HepG2 (cell line): ENCODE data around the gene APOC3. TPM values are rescaled to one million over a fixed set of nuclear protein-coding genes. Genes with fewer than 3 reads are reported as not detected.

Experiments
- ATAD3A ChIP-seq: sonication (generic); formaldehyde crosslinking; IDR thresholded peaks from 2 replicates; pipeline ENCODE4 v1.4.0; 2020; ENCODE audit warnings: missing genetic modification reagents
- FOSL1 ChIP-seq: sonication (generic); formaldehyde crosslinking; IDR thresholded peaks from 2 replicates; pipeline ENCODE4 v1.9.0; 2021; ENCODE audit warnings: missing genetic modification reagents, borderline replicate concordance
- FOXJ3 ChIP-seq: sonication (generic); formaldehyde crosslinking; IDR thresholded peaks from 2 replicates; pipeline ENCODE4 v1.4.0; 2020; ENCODE audit warnings: missing genetic modification reagents, mild to moderate bottlenecking, borderline replicate concordance
- MATR3 ChIP-seq: sonication (generic); formaldehyde crosslinking; IDR thresholded peaks from 2 replicates; pipeline ENCODE4 v1.4.0; 2020; ENCODE audit warnings: missing genetic modification reagents
- MED8 ChIP-seq: sonication (generic); formaldehyde crosslinking; IDR thresholded peaks from 2 replicates; pipeline ENCODE4 v1.8.1; 2023; ENCODE audit warnings: mild to moderate bottlenecking, missing genetic modification reagents; ENCODE audit not compliant: insufficient replicate concordance
- RAD51 ChIP-seq: fragments of 450-650 bp; IDR thresholded peaks from 2 replicates; pipeline ENCODE4 v1.6.1; 2016; ENCODE audit warnings: borderline replicate concordance
- SAFB2 ChIP-seq: sonication (generic); formaldehyde crosslinking; IDR thresholded peaks from 2 replicates; pipeline ENCODE4 v1.5.1; 2020; ENCODE audit warnings: missing genetic modification reagents, low read depth, mild to moderate bottlenecking, borderline replicate concordance
- STAT6 ChIP-seq: sonication (generic); formaldehyde crosslinking; IDR thresholded peaks from 2 replicates; pipeline ENCODE4 v1.4.0; 2020; ENCODE audit warnings: missing genetic modification reagents, mild to moderate bottlenecking, borderline replicate concordance
- TBX3 ChIP-seq: fragments of 450-650 bp; IDR thresholded peaks from 2 replicates; pipeline ENCODE4 v1.6.1; 2017; ENCODE audit warnings: antibody characterized with exemption, mild to moderate bottlenecking, inconsistent platforms, borderline replicate concordance
- TRAFD1 ChIP-seq: sonication (generic); formaldehyde crosslinking; IDR thresholded peaks from 2 replicates; pipeline ENCODE4 v1.5.1; 2020; ENCODE audit warnings: missing genetic modification reagents, mild to moderate bottlenecking, borderline replicate concordance
- ZBTB21 ChIP-seq: sonication (generic); formaldehyde crosslinking; IDR thresholded peaks from 2 replicates; pipeline ENCODE4 v1.4.0; 2020; ENCODE audit warnings: missing genetic modification reagents
- ZBTB40 ChIP-seq, 2 experiments: fragments of 450-650 bp in 1 of 2; sonication (generic) in 1 of 2; formaldehyde crosslinking in 1 of 2; IDR thresholded peaks; 2 replicates each; pipeline versions ENCODE4 v1.6.1 to v1.8.0; 2016 to 2022; ENCODE audit warnings: antibody characterized with exemption in 1 of 2, mild to moderate bottlenecking in 1 of 2, missing genetic modification reagents in 1 of 2
- ZIK1 ChIP-seq: sonication (generic); formaldehyde crosslinking; IDR thresholded peaks from 2 replicates; pipeline ENCODE4 v1.5.0; 2020; ENCODE audit warnings: mild to moderate bottlenecking, low read depth, missing genetic modification reagents, borderline replicate concordance
- ZNF629 ChIP-seq: sonication (generic); formaldehyde crosslinking; conservative IDR thresholded peaks from 2 replicates; pipeline ENCODE4 v1.5.0; 2020; ENCODE audit warnings: missing genetic modification reagents
- ZNF652 ChIP-seq: IDR thresholded peaks from 2 replicates; pipeline ENCODE4 v1.6.1; 2016; ENCODE audit warnings: low read depth, borderline replicate concordance
- ZNF75D ChIP-seq: sonication (generic); formaldehyde crosslinking; IDR thresholded peaks from 2 replicates; pipeline ENCODE4 v1.8.1; 2023; ENCODE audit warnings: missing genetic modification reagents, mild to moderate bottlenecking, borderline replicate concordance
- polyA plus RNA-seq, 8 experiments: library from polyadenylated mRNA; depleted of rRNA in 3 of 8; stranded (reverse) in 7 of 8; unstranded in 1 of 8; fragments of >200 nt; fragmentation: Illumina TruSeq in 4 of 8; extraction: Trizol in 4 of 8; gene quantifications; 2 replicates each; pipeline versions ENCODE4 v1.2.1 to v1.2.3, GENCODE V29; 2011 to 2016; ENCODE audit warnings: low read depth in 4 of 8, missing spikeins in 1 of 8, mixed read lengths in 1 of 8; ENCODE audit not compliant: insufficient read depth in 1 of 8
- total RNA-seq, 5 experiments: library from RNA; depleted of rRNA; stranded (reverse); fragments of >200 nt; fragmentation: Illumina TruSeq; extraction: Trizol; gene quantifications; 2 replicates each; pipeline ENCODE4 v1.2.3, GENCODE V29; 2016; ENCODE audit warnings: low read depth in 1 of 5

The APOC3 gene
- total and polyA plus RNA-seq, 2 of the 13 experiments (the other 11 are each of a cell fraction or from before 2014, with no cell fraction given) = 314 to 687 TPM

GRCh38 chr11:116787786-116788486 is 41.8 kb upstream of the APOC3 start, which contains the start of gene ZPR1 (continued):
- TF ChIP-seq TRAFD1 (CRISPR knock-in tag) (no peak), ZNF629 (no peak), ZIK1 (CRISPR knock-in tag) (no peak), RAD51 (no peak), ZBTB40 (IDR thresholded peaks at IDR 0.05) (no peak), ZBTB40 (CRISPR knock-in tag; IDR thresholded peaks at IDR 0.05) (no peak), ZNF652 (CRISPR knock-in tag) (no peak), MED8 (no peak), ZBTB21 (CRISPR knock-in tag) (no peak), ATAD3A (CRISPR knock-in tag) (no peak), SAFB2 (CRISPR knock-in tag) (no peak), FOXJ3 (CRISPR knock-in tag) (no peak), MATR3 (no peak), FOSL1 (CRISPR knock-in tag) (no peak), ZNF75D (CRISPR knock-in tag) (no peak), STAT6 (CRISPR knock-in tag) (no peak), TBX3 (no peak)
